GM19043 (cell line): Measurements from ENCODE around the gene KREMEN2.

Experiments used
- ATAC-seq: cut with Tn5 transposase; IDR thresholded peaks from one replicate; pipeline ENCODE4 v1.9.1; 2021; ENCODE audit warnings: low read depth; ENCODE audit not compliant: unreplicated experiment

The KREMEN2 gene

DNA sequence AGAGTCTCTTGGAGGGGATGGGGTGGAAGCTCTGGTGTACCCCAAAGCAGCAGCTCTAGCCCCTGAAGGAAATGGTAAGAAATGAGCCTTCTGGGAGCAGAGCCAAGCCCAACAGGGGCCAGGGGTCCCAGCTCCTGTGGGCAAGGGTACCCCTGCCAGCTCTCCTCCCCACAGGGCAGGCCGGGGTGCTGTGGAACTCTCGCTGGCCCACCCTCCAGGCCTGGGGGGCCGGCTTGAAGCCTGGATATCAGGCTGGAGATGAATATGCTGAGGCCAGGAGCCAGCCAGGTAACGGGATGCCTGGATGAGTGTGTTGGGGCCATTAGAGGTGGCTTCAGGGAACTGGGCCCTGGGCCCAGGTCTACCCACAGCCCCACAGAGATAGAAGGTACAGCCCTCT, 36.5 kb downstream of the KREMEN2 start:
- ATAC-seq: no peak

DNA sequence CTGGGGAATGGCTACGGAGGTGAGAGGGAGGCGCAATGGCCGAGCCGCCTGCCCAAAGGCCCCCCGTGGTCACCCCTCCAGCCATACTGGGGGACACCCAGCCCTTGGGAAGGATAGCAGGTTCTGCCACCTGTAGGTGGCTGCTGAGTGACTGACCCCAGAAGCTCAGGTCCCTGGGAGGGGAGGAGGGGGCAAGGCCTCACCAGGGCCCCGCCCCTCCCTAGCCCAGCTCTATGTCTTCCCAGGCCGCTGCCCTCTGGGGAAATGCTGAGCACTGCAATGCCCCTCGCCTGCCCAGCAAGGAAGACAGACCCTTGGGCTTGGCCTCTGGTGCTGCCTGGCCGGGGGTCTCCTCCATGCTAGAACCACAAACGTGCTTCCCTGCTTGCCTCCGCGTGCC, 37.2 kb downstream of the KREMEN2 start:
- no peak for ATAC-seq

DNA sequence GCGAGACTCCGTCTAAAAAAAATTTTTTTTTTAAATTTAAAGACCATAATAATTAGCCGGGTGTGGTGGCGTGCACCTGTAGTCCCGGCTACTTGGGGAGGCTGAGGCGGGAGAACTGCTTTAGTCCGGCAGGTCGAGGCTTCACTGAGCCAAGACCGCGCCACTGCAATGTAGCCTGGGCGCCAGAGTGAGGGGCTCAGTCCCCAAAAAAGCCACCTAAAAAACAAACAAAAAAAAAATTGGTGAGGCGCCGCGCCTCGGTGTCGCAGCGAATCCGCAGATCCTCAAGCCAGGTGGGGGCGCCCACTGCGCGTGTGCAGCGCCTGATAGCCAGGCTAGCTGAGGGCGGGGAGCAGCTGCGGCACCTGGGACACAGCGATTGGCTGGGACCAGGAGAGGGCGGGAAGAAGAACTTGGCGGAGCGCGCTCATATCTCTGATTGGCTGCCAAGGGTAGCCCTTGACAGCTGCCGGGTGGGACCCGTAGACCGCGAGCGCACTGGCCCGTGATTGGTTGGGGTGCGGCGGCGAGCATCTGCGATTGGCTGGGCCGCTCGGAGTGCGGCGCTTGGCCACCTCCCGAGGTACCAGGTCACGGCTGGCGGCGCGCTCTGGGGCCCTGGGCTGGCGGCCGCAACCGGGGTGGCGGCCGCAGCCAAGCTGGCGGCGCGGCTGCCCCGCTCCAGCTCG, 39.7 kb downstream of the KREMEN2 start:
- ATAC-seq: peak; percentile 96

DNA sequence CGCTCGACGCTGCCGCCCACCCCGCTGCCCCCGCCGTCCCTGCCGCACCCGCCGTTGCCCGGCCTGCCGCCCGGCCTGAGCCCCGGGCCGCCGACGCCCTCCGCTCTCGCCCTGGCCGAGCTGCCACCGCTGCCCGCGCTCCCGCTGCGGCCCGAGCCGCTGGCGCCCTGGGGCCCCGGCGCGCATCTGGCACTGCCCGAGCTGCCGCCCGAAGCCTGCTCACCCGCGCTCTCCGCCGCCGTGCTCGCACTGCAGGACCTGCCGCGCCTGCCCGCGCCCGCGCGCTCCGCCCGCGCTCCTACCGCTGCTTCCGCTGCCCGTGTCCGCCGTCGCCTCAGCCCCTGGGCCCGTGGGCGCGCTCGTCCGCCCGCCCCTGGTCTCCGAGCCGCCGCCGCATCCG, 40.2 kb downstream of the KREMEN2 start:
- peak; percentile 10 for ATAC-seq

DNA sequence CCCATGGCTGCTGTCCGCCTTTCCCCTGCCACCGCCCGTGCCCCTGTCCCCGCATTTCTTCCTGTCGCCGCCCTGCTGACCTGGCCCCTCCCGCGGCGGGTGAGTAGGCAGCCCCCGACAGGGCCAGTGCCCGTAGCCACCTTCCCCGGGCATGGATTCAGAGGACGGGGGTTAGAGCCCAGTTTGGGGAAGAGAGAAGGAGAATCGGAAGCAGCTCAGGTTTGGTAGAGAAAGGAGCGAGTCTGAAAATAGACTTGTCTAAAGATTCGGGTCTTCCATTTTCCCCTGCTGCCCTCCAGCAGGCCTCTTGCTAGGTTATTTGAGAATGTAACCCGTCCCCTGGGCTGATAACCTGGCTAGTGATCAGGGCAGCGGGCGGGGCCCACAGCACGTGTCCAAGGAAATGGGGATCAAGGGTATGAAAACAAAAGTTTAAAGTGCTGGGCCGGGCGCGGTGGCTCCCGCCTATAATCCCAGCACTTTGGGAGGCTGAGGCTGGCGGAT, 40.8 kb downstream of the KREMEN2 start:
- ATAC-seq: no peak

DNA sequence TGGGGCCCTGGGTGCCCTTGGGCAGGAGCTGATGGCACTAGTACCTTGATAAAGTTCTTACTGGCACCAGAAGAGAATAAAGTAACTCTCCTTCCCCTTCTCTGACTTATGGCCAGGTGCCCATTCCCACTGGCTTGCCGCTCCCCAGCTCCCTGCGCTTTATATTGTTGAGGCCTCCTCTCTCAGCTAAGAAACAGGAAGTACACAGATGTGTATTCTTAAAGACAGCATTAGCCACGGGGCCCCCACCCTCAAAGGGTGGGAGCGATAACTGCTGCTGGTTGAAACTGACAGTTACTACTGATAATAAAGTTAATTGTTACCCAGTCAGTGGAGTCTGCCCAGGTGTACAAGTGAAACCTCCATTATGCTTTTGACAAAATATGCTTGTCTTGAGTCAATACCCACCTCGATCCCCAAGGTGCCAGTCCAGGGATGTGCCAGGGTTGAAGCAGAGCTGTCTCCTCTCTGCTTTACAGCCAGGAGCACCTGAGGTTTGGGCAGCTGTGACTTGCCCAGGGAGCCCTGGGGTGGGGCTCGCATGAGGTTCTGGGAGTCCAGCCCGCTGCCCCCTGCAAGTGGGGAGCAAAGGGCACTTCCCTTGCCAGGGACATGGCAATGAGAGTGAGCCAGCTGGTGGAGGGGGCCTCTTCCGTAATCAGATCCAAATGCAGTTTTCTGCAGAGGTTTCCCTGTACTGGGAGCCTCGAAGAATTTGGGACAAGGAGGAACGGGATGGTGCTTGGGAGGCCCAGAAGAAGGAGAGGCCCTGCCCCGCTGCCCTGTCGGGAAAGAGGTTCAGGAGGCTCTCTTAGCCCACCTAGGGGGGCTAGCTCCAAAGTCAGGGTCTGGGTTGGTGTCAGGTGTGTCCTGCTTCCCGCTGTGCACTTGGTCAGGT, 43.2 kb downstream of the KREMEN2 start:
- ATAC-seq: no peak

DNA sequence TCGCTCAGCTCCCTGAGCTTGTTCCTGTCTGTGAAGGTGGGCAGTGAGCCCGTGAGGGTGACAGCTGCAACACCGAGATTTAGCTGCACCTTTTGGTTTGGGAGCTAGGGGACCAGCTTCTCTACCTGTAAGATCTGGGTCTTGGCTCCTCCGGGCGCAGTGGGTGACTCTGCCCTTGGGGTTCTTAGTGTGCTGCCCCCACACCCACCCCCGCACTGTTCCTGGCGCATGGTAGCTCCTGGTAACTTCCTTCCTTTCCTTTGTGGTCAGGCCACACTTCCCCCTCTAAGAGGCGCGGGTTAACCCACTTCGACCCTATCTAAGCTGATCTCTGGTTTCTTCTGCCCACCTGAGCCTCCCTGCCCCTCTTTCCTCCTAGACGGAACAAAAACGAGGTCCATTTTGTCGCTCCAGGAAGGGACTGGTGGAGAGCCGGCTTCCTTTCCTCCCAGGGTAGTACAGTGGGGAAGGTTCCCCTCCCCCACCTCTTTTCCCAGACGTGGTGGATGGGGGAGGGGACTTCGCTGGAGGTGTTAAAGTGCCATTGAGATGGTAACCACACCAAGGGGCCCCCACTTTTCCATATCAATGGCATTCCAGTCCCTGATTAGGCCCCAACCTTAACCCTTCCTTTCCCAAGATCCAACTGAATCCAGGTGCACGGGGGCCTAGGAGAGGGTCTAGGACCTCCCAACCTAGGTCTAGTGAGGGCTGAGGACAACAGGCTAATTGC, 44.0 kb downstream of the KREMEN2 start:
- no peak for ATAC-seq

DNA sequence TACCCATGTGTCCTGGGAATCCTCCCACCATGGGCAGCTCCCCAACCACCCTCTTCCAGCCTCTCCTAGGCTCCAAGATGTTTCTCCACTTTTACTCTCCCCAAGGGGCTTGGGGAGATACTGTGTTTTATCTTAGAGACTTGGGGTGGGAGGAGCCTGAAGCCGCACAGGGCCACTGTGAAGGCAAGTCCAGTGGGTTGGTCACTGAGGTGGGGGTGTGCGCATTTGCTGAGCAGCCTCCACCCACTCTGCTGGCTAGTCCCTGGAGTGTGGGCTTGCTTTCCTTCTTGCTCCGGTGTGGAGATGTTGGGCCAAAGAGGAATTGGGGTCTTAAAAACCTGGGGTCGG, 44.6 kb downstream of the KREMEN2 start:
- ATAC-seq: no peak

DNA sequence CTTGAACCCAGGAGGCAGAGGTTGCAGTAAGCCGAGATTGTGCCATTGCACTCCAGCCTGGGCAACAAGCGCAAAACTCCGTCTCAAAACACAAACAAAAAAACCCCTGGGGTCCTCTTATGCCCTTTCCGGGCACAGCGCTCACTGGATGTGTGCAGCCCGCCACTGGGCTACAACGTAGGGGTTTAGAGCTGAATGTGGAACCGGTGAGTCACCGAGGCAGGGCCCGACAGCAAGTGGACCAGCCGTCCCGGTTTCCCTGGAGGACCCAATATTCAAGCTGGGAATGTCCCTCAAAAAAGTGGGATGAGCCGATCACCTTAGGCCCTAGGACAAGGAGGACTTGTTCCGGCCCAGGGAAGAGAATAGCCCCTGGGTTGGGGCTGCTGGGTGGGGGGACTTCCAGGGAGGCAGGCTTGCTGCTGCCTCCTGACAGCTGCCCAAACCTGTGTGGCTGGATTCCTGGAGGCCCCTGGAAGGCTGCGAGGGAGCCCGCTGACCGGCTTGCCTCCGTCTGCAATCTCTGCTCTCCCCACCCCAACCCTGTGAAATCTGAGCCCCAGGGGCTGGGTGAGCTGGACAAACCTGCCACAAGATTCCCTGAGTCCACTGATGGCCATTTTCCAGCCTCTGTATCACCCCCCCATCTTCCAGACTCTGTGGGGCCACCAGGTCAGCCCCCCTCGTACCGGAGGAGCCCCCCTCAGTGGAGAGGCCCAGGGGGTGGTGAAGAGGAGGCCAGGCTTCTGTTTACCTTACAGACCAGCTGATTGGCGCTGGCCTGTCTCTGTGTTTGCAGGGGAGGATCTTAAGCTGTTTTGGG, 45.7 kb downstream of the KREMEN2 start:
- ATAC-seq: no peak

DNA sequence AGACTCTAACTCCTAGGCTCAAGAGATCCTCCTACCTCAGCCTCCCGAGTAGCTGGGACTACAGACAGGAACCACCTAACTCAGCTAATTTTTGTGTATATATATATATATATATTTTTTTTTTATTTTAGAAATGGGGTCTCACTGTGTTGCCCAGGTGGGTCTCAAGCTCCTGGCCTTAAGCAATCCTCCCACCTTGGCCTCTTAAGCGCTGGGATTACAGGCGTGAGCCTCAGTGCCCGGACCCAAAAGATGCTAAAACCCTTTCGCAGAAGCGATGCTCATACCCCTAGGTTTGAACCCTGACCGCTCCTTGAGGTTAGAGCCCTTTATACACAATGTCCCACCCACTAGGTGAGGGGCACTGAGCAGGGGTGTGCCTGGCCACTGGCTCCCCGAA, 46.4 kb downstream of the KREMEN2 start:
- no peak for ATAC-seq

DNA sequence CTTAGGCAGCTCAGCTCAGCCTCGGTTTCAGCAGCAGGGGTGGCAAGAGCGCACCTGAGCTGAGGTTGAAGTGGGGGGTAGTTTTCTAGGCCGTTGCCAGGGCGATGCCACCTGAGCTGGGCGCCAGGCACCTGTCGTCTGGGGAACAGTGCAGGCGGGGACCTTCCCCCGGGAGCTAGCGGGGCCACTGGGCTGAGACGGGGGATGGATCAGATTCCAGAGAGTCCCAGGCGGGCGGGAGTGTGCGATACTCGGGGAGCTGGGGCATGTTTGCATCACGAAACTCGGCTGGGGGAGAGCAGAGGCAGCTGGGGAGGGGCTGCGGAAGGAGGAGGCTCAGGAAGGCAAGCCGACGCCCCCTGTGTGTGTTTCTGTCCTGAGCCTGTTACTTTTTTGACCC, 48.2 kb downstream of the KREMEN2 start:
- ATAC-seq: no peak

DNA sequence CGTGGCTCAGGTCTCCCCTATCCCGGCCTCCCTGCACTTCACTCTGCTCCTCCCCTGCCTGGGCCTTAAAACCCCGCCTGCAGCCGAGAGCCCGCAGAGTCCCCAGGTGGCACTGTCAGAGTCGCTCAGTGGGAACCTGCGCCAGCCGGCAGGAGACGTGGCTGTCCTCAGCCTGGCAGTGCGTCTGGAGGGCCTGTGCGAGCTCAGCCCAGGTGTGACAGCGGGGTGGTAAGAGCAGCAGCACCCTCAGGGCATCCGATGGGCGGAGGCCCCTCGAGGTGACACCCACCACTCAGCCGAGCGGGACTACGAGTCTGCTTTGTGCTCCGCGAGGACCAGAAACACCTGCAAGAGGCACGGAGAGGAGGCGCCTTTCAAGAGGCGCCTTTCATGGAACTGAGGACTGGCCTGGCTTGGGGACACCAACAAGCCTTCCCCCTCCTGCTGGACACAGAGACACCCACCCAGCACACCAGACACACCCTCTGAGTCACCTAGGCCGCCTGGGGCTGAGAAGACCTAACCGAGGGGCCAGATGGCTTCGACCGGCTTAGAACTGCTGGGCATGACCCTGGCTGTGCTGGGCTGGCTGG, 48.8 kb downstream of the KREMEN2 start, which contains the start of gene CLDN9:
Gene CLDN9 (plus strand): TSS at position 96 of the 593 bp plus-strand sequence. CDS start 440 bp downstream, at position 536.
- ATAC-seq: no peak

DNA sequence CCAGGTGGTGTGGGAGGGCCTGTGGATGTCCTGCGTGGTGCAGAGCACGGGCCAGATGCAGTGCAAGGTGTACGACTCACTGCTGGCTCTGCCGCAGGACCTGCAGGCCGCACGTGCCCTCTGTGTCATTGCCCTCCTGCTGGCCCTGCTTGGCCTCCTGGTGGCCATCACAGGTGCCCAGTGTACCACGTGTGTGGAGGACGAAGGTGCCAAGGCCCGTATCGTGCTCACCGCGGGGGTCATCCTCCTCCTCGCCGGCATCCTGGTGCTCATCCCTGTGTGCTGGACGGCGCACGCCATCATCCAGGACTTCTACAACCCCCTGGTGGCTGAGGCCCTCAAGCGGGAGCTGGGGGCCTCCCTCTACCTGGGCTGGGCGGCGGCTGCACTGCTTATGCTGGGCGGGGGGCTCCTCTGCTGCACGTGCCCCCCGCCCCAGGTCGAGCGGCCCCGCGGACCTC, 49.4 kb downstream of the KREMEN2 start:
- ATAC-seq: no peak

DNA sequence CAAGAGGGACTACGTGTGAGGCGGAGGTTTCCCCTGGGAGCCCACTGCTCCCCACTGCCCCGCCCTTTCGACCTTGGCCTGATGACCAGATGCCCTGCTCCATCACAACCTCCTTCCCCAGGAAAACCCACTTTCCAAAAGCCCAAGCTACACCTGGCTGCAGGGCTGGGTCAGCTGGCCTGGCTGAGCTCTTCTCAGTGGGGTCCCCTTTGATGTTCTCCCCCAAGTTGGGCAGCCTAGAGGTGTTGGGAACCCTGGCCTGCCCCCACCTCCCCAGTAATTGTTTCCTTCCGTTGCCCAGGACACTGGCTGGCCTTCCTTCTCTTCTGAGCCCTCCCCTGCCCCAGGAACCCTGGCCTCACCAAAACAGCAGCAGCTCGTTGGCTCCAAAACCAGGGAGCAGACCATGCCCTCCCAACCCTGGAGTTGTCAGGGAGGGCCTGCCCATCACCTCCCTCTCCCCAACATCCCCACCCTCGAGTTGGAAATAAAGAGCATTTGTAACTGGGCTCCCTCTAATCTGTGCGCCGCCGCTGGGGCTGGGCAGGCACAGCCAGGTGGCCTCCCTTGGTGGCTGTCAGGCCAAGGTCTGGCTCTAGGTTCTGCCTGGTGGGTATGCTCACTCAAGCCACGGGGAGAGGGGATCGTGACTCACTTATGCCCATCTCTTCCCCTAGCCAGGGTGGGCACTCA, 50.1 kb downstream of the KREMEN2 start:
- ATAC-seq: no peak

DNA sequence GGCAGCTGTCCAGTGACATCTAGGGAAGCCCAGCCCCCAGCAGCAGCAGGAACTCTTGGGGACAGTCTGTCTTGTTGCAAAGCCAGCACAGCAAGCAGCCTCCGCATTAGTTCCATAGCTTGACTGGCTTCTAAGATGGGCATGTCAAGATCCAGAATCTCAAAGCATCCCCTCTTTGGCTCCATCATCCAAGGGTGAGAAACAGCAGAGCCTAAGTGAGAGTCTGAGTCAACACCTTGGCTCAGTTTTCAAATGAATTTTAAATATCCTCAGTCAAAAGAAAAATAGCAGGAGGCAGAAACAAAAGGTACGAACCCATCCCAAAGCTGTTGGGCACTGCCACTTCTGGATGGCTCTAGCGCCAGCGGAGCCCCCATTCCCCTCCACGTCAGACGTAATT, 50.9 kb downstream of the KREMEN2 start:
- ATAC-seq: no peak

DNA sequence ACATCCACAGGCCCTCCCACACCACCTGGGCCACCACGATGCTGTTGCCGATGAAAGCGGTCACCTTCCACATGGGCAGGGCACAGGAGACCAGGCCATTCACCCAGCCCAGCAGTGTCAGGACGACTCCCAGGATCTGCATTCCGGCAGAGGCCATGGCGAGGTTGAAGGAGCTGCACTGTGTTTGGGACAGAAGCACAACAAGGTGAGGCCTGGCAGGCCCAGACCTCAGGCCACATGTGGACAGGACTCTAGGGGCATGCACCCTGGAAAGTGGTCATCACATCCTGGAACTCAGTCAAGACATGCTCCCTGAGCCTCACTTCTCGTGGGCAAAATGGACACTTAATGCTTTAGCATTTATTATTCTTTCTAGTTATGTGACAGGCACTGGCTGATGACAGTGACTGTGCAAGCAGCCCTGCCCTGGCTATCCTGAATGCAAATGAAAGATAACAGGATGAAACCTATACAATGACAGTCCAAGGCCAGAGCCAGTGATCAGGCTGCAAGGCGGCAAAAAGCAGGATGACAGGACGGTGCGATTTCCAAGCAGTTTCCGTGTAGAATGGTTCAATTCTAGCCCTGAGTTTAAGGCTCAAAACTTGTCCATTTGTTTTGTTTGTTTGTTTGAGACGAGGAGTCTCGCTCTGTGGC, 51.9 kb downstream of the KREMEN2 start:
- no peak for ATAC-seq

DNA sequence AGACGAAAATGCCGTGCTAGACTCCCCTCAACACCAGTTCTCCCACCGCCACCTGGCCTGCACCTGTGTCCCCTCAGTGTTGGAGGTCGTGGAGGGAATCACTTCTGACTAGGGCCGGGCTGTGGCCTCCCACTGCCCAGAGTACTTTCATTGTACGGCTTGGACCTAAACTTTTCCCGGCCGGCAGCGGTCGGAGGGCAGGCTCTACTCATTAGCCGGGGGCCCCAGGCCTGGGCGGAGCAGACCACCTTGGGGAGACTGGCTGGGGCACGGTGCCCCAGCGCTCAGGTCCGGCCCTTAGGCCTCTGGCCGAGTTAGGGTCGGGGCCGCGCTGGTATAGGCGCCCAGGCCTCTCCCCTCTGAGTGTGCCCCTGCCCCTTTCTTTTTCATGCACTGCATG, 53.3 kb downstream of the KREMEN2 start:
- ATAC-seq: no peak
